Tibial nerve (tissue), 4 donors: ENCODE data around the gene ASB5.

Experiments used
- EP300 ChIP-seq, 2 donors: sonication (generic); formaldehyde crosslinking; IDR thresholded peaks; one replicate each; pipeline ENCODE4 v1.6.1; 2017; ENCODE audit warnings: antibody characterized with exemption in 2 of 2, mild to moderate bottlenecking in 1 of 2
- POLR2A ChIP-seq, 2 donors: fragments of 450-650 bp; IDR thresholded peaks; one replicate each; pipeline ENCODE4 v1.6.1; 2017; ENCODE audit warnings: antibody characterized with exemption in 2 of 2, mild to moderate bottlenecking in 2 of 2, moderate library complexity in 2 of 2
- TF ChIP-seq, protein P1 (sequence below), 5 experiments: fragments of 200-600 bp in 3 of 5; fragments of 450-650 bp in 2 of 5; sonication (generic) in 3 of 5; IDR thresholded peaks; one replicate each; pipeline ENCODE4 v1.5.1; 2016 to 2019; ENCODE audit warnings: antibody characterized with exemption in 5 of 5, mild to moderate bottlenecking in 3 of 5, moderate library complexity in 2 of 5

DNA sequence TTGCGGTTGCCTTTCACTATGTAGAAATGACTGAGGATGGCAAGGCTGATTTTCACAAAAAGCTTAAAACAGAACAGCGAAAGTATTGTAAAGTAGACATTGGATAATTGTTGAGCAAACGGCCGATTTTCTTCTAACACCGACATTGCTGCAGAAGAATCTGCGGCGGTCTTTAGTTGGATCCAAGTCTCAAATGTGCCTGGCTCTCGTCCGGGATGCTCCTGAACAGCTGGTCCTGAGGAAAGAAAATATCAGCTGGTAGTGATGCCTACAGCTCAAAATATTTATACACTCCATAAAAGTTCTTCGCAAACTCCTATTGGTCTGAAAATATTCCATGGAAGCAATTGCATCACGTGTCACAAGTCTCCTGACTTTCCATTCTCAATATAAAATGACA is at the start of gene ASB5:
- no peak for TF ChIP-seq POLR2A (IDR thresholded peaks at IDR 0.05)
- TF ChIP-seq, protein P1, sequence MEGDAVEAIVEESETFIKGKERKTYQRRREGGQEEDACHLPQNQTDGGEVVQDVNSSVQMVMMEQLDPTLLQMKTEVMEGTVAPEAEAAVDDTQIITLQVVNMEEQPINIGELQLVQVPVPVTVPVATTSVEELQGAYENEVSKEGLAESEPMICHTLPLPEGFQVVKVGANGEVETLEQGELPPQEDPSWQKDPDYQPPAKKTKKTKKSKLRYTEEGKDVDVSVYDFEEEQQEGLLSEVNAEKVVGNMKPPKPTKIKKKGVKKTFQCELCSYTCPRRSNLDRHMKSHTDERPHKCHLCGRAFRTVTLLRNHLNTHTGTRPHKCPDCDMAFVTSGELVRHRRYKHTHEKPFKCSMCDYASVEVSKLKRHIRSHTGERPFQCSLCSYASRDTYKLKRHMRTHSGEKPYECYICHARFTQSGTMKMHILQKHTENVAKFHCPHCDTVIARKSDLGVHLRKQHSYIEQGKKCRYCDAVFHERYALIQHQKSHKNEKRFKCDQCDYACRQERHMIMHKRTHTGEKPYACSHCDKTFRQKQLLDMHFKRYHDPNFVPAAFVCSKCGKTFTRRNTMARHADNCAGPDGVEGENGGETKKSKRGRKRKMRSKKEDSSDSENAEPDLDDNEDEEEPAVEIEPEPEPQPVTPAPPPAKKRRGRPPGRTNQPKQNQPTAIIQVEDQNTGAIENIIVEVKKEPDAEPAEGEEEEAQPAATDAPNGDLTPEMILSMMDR (IDR thresholded peaks at IDR 0.05), result no peak
- TF ChIP-seq EP300 (IDR thresholded peaks at IDR 0.05), result no peak
